ENCODE measurements around the gene CARD11.

GRCh38 chr7:2944739-2945138 is 98.9 kb downstream of the CARD11 start:
- TF ChIP-seq CTCF (conservative IDR thresholded peaks at IDR 0.05 in 1 of 2, IDR thresholded peaks at IDR 0.05 in 1 of 2; ENCODE audit: extremely low read depth in 1 of 2, insufficient read depth in 1 of 2, low read depth in 1 of 2, low read length in 2 of 2) (no peak), EZH2 (IDR thresholded peaks at IDR 0.05; ENCODE audit: borderline replicate concordance, low read length) (no peak)
